ENCODE measurements around the gene PTGR3.

Gene PTGR3

GRCh38 chr18:75248426-75249174, 39.7 kb upstream of the PTGR3 start:
- H3K4me3 ChIP-seq (ENCODE audit: low read length), result no peak overlapping the region
- no peaks in the 10 kb centered on the region for H3K4me1 ChIP-seq (ENCODE audit: insufficient read depth, low read length)
- H3K36me3 ChIP-seq (ENCODE audit: insufficient read depth, low read depth, low read length), result no peaks in the 10 kb centered on the region
- H3K27me3 ChIP-seq (ENCODE audit: insufficient read depth, low read length), result no peaks in the 10 kb centered on the region
- H3K9ac ChIP-seq (ENCODE audit: low read depth, low read length), result no peak overlapping the region
- no peaks in the 10 kb centered on the region for H3K9me3 ChIP-seq (ENCODE audit: insufficient read depth, low read depth, low read length)
- no peak overlapping the region for H3K27ac ChIP-seq (ENCODE audit: low read length)

- no peaks in the 10 kb centered on the region for H3K27me3 ChIP-seq (ENCODE audit: insufficient read depth, low read length)
- no peaks in the 10 kb centered on the region for H3K4me1 ChIP-seq (ENCODE audit: insufficient read depth, low read length)
- no peak overlapping the region for H3K9ac ChIP-seq (ENCODE audit: low read depth, low read length)
- H3K36me3 ChIP-seq (ENCODE audit: insufficient read depth, low read depth, low read length), result no peaks in the 10 kb centered on the region
- no peak overlapping the region for H3K4me3 ChIP-seq (ENCODE audit: low read length)
- no peaks in the 10 kb centered on the region for H3K9me3 ChIP-seq (ENCODE audit: insufficient read depth, low read depth, low read length)
- no peak overlapping the region for H3K27ac ChIP-seq (ENCODE audit: low read length)
Measured at GRCh38 chr18:75247611-75248421, 38.9 kb upstream of the PTGR3 start.

- H3K27me3 ChIP-seq (ENCODE audit: insufficient read depth, low read length), result no peaks in the 10 kb centered on the region
- no peaks in the 10 kb centered on the region for H3K4me1 ChIP-seq (ENCODE audit: insufficient read depth, low read length)
- no peaks in the 10 kb centered on the region for H3K9me3 ChIP-seq (ENCODE audit: insufficient read depth, low read depth, low read length)
- H3K4me3 ChIP-seq (ENCODE audit: low read length), result no peak overlapping the region
- no peaks in the 10 kb centered on the region for H3K36me3 ChIP-seq (ENCODE audit: insufficient read depth, low read depth, low read length)
- no peak overlapping the region for H3K9ac ChIP-seq (ENCODE audit: low read depth, low read length)
- H3K27ac ChIP-seq (ENCODE audit: low read length), result no peak overlapping the region
Measured at GRCh38 chr18:75246721-75247610, 38.0 kb upstream of the PTGR3 start.

GRCh38 chr18:75244351-75245313, 35.7 kb upstream of the PTGR3 start:
- no peak overlapping the region for H3K9ac ChIP-seq (ENCODE audit: low read depth, low read length)
- H3K27me3 ChIP-seq (ENCODE audit: insufficient read depth, low read length), result no peaks in the 10 kb centered on the region
- no peak overlapping the region for H3K4me3 ChIP-seq (ENCODE audit: low read length)
- H3K36me3 ChIP-seq (ENCODE audit: insufficient read depth, low read depth, low read length), result no peaks in the 10 kb centered on the region
- H3K4me1 ChIP-seq (ENCODE audit: insufficient read depth, low read length), result no peaks in the 10 kb centered on the region
- H3K27ac ChIP-seq (ENCODE audit: low read length), result no peak overlapping the region
- no peaks in the 10 kb centered on the region for H3K9me3 ChIP-seq (ENCODE audit: insufficient read depth, low read depth, low read length)

GRCh38 chr18:75241705-75242104, 32.8 kb upstream of the PTGR3 start:
- Histone ChIP-seq H3K4me1 (ENCODE audit: insufficient read depth, low read length) (no peaks in the 10 kb centered on the region), H3K36me3 (ENCODE audit: insufficient read depth, low read depth, low read length) (no peaks in the 10 kb centered on the region), H3K9ac (ENCODE audit: low read depth, low read length) (no peak overlapping the region), H3K27ac (ENCODE audit: low read length) (no peak overlapping the region), H3K9me3 (ENCODE audit: insufficient read depth, low read depth, low read length) (no peaks in the 10 kb centered on the region), H3K27me3 (ENCODE audit: insufficient read depth, low read length) (no peaks in the 10 kb centered on the region), H3K4me3 (ENCODE audit: low read length) (no peak overlapping the region)

- H3K9me3 ChIP-seq (ENCODE audit: insufficient read depth, low read depth, low read length), result no peaks in the 10 kb centered on the region
- H3K9ac ChIP-seq (ENCODE audit: low read depth, low read length), result no peak overlapping the region
- H3K27ac ChIP-seq (ENCODE audit: low read length), result no peak overlapping the region
- no peak overlapping the region for H3K4me3 ChIP-seq (ENCODE audit: low read length)
- H3K27me3 ChIP-seq (ENCODE audit: insufficient read depth, low read length), result no peaks in the 10 kb centered on the region
- H3K36me3 ChIP-seq (ENCODE audit: insufficient read depth, low read depth, low read length), result no peaks in the 10 kb centered on the region
- H3K4me1 ChIP-seq (ENCODE audit: insufficient read depth, low read length), result no peaks in the 10 kb centered on the region
Measured at GRCh38 chr18:75240433-75240832, 31.5 kb upstream of the PTGR3 start.

GRCh38 chr18:75238786-75239185, 29.8 kb upstream of the PTGR3 start:
- no peaks in the 10 kb centered on the region for H3K36me3 ChIP-seq (ENCODE audit: insufficient read depth, low read depth, low read length)
- H3K27me3 ChIP-seq (ENCODE audit: insufficient read depth, low read length), result no peaks in the 10 kb centered on the region
- no peaks in the 10 kb centered on the region for H3K4me1 ChIP-seq (ENCODE audit: insufficient read depth, low read length)
- no peak overlapping the region for H3K27ac ChIP-seq (ENCODE audit: low read length)
- no peak overlapping the region for H3K4me3 ChIP-seq (ENCODE audit: low read length)
- no peaks in the 10 kb centered on the region for H3K9me3 ChIP-seq (ENCODE audit: insufficient read depth, low read depth, low read length)
- no peak overlapping the region for H3K9ac ChIP-seq (ENCODE audit: low read depth, low read length)

GRCh38 chr18:75238100-75238499, 29.2 kb upstream of the PTGR3 start:
- no peaks in the 10 kb centered on the region for H3K4me1 ChIP-seq (ENCODE audit: insufficient read depth, low read length)
- H3K4me3 ChIP-seq (ENCODE audit: low read length), result no peak overlapping the region
- no peaks in the 10 kb centered on the region for H3K9me3 ChIP-seq (ENCODE audit: insufficient read depth, low read depth, low read length)
- H3K9ac ChIP-seq (ENCODE audit: low read depth, low read length), result no peak overlapping the region
- H3K27me3 ChIP-seq (ENCODE audit: insufficient read depth, low read length), result no peaks in the 10 kb centered on the region
- H3K27ac ChIP-seq (ENCODE audit: low read length), result no peak overlapping the region
- H3K36me3 ChIP-seq (ENCODE audit: insufficient read depth, low read depth, low read length), result no peaks in the 10 kb centered on the region

GRCh38 chr18:75235896-75236295, 27.0 kb upstream of the PTGR3 start:
- no peak overlapping the region for H3K9ac ChIP-seq (ENCODE audit: low read depth, low read length)
- no peak overlapping the region for H3K4me3 ChIP-seq (ENCODE audit: low read length)
- no peaks in the 10 kb centered on the region for H3K4me1 ChIP-seq (ENCODE audit: insufficient read depth, low read length)
- H3K36me3 ChIP-seq (ENCODE audit: insufficient read depth, low read depth, low read length), result no peaks in the 10 kb centered on the region
- H3K9me3 ChIP-seq (ENCODE audit: insufficient read depth, low read depth, low read length), result no peaks in the 10 kb centered on the region
- no peak overlapping the region for H3K27ac ChIP-seq (ENCODE audit: low read length)
- H3K27me3 ChIP-seq (ENCODE audit: insufficient read depth, low read length), result no peaks in the 10 kb centered on the region

GRCh38 chr18:75234901-75235300, 26.0 kb upstream of the PTGR3 start:
- no peak overlapping the region for H3K27ac ChIP-seq (ENCODE audit: low read length)
- H3K36me3 ChIP-seq (ENCODE audit: insufficient read depth, low read depth, low read length), result no peaks in the 10 kb centered on the region
- no peaks in the 10 kb centered on the region for H3K27me3 ChIP-seq (ENCODE audit: insufficient read depth, low read length)
- H3K9ac ChIP-seq (ENCODE audit: low read depth, low read length), result no peak overlapping the region
- no peaks in the 10 kb centered on the region for H3K9me3 ChIP-seq (ENCODE audit: insufficient read depth, low read depth, low read length)
- H3K4me3 ChIP-seq (ENCODE audit: low read length), result no peak overlapping the region
- H3K4me1 ChIP-seq (ENCODE audit: insufficient read depth, low read length), result no peaks in the 10 kb centered on the region

GRCh38 chr18:75231053-75231406, 22.1 kb upstream of the PTGR3 start:
- Histone ChIP-seq H3K27me3 (ENCODE audit: insufficient read depth, low read length) (no peaks in the 10 kb centered on the region), H3K4me3 (ENCODE audit: low read length) (no peak overlapping the region), H3K4me1 (ENCODE audit: insufficient read depth, low read length) (no peaks in the 10 kb centered on the region), H3K36me3 (ENCODE audit: insufficient read depth, low read depth, low read length) (no peaks in the 10 kb centered on the region), H3K9ac (ENCODE audit: low read depth, low read length) (no peak overlapping the region), H3K9me3 (ENCODE audit: insufficient read depth, low read depth, low read length) (no peaks in the 10 kb centered on the region), H3K27ac (ENCODE audit: low read length) (no peak overlapping the region)
